CD4-positive, alpha-beta T cell treated with Interferon alpha-2 for 1 hour (primary cell): ENCODE results near the gene MOB1A.
A peak's percentile ranks its signal among the peaks of the same experiment; 100 is the strongest.
"Not testable (repeated sequence)": the region's sequence is repeated elsewhere in the genome, so short reads cannot be mapped to it uniquely, and the experiment has no call there.

Source experiments
- DNase-seq, 2 donors: peaks; one replicate each; pipeline ENCODE4 v3.0.0-alpha.2; 2020 to 2022

The MOB1A gene

DNA sequence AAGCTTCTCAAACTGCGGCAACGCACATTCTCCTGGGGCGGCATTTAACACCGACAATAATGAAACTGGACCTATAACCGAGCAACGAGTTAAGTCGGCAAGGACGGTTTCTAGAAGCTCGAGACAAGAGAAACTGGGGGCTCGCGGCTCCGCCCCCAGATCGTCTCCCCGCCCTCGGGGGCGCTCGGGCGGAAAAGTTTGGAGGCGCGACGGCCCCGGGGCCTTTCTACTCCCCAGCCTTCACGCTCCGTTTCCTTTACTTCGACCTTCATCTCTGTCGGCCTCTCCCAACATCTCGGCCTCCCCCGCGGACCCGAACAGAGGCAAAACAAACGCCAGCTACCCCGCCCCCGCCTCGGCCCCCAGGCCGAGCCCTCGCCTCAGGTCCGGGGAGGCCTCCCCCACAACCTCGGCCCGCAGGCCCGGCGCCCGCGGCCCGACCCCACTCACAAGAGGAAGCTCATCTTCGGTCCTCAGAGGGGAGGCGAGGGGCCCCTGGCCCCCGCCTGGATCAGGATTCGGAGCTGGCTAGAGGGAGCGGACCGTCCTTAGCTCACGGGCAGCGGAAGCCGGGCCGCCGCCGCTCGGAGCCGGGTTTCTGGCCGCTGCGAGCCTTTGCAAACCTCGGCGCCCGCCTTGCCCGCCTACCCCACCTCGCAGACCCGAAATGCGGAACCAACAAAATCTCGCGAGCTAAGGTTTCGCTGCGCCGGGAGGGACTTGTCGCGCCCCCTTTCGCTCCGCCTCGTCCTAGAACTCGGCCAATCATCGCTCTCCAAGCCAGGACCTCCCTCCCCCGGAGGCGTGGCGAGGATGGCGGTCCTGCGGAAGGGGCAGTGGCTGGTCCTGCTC is at the start of gene MOB1A:
Gene MOB1A (minus strand): TSS at position 669 of the 852 bp plus-strand sequence. CDS start 205 bp downstream, at position 464.
- DNase-seq, result peak; percentile 97 to 98

DNA sequence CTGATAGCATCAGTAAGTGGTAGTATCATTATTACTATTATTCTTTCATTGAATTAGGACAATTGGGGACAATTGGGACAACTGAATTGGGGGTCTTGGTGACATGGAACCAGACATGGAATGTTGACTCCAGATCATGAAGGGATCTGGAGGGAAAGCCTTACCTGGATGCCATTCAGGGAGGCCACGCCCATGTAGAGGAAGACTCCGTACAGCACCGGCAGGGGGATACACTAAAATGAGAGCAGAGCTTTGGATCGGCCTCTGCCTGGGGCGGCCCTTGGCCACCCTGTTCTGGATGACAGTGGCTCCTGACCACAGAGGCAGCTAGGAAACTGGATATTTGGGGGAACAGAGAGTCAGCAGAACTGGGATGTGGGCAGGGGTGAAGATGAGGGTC is 49.0 kb upstream of the MOB1A start:
- DNase-seq, result no peak

DNA sequence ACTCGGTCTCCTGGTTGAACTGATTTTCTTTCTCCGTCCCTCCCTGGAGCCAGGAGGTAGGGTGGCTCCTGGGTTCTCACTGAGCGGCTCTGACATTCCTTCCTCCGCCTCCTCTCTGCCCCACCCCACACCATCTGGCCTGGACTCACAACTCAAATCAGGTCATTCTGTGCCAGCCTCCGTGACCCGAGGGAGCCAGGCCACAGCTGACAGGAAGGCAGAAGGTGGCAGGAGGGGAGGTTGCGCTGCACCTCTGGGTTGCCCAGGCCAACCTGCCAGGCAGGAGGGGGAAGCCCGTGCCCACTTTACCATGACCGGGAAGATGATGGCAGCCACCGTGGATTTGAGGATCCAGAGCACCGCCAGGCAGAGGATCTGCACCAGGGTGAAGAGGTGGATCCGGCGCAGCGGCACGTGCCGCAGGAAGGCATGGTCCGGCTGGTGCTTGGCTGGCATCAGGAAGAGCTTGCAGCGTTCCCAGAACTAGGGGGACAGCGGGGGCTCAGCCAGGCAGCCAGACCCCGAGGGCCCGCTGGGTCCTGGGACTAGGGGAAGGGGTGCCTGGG is 48.1 kb upstream of the MOB1A start:
- no peak for DNase-seq

DNA sequence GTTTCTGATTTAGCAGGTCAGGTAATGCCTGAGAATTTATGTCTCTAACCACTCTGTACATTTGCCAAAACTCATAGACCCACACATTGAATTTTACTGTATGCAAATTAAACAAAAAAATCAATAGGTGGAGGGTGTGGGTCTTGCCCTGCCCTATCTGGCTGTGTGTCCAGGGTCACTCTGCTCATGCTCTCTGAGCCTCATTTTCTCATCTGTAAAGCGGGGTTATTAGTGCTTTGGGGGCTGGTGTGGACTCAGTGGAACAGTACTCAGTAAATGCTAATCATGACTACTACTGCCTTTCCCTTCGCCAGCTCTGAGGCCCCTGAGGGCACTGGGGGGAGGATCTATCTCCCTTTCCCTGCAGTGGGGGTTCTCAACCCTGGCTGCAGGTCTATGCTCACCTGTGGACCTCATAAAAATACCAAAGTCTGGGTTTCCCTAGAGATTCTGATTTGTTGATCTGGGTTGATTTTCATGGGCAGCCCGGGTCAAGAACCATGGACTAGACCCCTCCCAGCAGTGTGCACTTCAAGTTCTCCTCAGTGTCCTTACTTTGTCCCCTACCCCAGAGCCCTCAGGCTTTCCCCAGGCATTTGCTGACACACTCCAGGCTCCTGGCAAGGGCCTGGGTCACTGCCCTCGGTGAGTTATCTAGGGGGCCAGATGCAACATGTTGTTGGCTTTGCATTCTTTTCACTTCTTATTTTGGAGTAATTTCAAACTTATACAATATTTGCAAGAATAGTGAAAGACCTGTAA is 47.2 kb upstream of the MOB1A start:
- no peak for DNase-seq

DNA sequence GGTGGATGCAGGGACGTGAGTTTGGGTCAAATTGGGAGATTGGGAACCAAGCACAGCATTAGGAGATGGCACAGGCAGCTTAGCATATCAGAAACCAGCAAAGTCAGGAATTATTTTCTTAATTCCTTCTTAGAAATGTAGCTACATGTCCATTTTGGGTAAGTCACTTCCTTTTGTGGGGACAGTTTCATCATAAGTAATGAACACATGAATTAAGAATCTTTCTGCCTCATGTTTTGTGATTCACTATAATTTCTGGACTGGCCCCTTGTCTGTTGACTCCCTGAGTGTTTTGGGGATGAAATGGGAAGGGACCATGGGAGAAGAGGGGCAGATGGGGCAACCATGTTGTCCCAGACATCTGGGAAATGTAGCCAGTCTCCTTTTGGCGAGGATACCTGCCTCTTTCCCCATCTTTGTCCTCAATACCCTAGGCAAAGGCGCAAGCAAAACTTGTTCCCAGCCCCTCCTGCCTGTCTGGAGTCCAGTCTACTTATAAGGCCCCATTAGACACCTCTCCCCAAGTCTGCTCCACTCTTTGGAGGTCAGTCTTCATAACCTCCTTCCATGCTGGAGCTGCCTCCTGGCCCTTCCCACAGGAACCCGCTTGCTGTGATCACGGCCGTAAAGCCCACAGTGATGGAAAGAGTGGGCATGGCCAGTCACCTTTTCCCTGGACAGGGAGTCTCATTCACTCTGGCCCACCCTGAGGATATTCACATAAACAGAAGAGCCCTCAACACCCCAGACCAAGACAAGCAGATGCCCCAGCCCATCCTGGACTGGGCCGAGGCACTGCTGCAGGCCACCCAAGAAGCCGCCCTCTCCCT is 45.5 kb upstream of the MOB1A start:
- no peak for DNase-seq

DNA sequence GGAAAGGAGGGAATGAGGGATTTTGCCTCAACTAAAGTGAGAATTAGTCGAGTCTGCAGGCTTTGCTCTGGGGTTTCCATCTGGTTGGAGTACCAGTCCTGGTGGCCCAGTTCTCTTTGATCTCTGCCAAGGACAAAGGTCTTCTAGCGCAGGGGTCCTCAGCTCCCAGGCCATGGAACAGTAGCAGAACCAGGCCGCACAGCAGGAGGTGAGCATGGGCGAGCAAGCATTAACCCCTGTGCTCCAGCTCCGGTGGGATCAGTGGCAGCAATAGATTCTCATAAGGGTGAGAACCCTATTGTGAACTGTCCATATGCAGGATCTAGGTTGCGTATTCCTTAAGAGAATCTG is 43.6 kb upstream of the MOB1A start:
- DNase-seq, result no peak

DNA sequence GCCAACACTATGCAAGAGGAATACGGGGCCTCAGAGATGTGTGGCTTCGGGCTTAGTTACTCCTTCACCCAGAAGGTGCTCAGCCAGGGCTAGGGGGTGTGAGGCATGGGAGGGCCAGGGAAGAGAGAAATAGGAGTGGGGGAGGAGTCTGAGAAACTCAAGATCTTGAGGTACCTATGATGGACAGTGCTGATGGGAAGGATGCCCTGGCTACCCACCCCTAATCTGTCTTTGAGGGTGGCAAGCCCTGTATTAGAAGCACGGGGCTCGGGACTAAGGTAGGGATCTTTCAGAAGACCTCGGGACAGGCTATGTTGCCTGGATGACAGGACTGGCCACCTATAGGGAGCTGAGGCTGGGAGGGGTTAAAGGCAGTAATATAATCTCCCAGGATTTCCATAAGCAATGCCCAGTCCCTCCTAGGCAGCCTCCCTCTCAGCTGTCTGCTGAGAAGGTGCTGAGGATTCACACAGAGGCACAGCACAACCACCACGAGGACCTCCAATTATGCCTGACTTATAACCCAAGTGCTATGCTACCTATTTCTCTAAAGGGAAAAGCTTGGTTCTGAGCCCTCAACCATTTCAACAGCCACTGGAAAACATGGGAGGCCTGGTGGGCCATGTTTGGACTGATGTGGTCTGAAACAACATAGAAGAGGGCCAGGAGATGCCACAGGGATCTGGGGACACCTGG is 43.1 kb upstream of the MOB1A start:
- DNase-seq, result no peak

DNA sequence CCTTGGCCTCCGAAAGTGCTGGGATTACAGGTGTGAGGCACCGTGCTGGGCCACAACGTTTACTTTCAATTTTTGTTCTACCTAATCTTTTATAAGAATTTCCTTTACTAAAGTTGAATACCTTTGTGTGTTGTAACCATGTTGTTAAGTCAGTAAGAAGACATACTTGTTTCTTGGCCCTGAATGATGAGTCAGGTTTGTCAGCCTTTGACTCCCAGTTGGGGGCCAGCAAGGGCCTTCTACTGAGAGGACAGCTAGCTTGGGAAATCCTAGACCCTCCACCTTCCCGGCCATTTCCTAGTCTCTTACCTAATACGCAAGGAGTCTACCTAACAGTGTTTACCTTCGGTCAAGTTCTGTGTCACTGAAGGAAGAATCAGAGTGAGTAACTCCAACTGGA is 42.4 kb upstream of the MOB1A start:
- DNase-seq, result no peak

DNA sequence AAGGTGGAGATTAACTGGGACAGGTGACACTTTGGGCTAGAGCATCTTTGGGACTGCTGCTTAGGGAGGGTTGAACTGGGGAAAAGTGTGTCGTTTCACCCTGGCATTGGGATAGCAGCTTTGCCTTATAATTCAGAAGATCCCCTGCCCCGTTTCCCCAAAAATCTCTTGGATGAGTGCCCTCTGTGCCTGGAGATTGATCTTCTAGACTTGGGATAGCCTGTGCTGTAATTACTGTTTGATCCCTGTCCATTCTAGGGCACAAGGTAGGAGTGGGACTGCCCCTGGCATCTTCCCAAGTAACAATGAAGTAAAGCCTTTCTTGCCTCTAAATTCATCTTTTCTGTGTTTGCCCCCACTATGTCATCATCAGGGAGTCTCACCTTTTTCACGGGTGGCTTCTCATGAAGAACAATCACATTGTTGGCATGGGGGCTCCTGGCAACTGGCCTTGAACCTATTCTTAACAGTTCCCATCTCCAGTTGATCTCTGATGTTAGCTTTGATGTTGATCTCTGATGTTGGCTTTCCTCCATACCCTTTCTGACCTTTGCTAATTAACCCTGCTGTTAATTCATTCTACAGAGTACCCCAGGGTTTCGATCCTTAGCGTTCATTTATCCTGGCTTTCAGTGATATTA is 41.3 kb upstream of the MOB1A start:
- no peak for DNase-seq

DNA sequence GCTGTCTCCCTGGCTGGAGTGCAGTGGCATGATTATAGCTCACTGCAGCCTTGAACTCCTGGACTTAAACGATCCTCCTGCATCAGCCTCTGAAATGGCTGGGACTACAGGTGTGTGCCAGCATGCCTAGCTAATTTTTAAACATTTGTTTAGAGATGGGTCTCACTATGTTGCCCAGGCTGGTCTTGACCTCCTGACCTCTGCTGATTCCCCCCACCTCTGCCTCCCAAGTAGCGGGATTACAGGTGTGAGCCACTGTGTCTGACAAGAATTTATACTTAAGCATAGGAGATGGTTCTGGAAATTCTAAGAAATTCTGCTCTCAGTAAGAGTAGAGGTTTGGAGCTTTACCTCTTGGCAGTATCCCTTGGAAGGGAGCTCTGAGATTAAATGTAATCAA is 38.0 kb upstream of the MOB1A start:
- DNase-seq, result no peak

DNA sequence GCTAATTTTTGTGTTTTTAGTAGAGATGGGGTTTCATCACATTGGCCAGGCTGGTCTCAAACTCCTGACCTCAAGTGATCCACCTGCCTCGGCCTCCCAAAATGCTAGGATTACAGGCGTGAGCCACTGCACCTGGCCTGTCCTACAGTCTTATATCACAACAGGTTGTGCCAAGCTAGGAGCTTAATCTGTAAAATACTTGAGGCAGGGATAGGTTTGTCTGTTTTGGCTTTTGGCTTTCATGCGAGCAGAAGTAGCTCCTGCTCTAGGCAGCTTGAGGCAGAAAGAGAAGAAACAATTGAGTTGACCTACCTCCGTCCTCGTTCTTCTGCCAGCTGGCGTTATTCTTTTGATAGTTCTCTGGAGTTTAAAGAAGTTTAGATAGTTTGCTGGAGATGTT is 37.1 kb upstream of the MOB1A start:
- not testable (repeated sequence) for DNase-seq

DNA sequence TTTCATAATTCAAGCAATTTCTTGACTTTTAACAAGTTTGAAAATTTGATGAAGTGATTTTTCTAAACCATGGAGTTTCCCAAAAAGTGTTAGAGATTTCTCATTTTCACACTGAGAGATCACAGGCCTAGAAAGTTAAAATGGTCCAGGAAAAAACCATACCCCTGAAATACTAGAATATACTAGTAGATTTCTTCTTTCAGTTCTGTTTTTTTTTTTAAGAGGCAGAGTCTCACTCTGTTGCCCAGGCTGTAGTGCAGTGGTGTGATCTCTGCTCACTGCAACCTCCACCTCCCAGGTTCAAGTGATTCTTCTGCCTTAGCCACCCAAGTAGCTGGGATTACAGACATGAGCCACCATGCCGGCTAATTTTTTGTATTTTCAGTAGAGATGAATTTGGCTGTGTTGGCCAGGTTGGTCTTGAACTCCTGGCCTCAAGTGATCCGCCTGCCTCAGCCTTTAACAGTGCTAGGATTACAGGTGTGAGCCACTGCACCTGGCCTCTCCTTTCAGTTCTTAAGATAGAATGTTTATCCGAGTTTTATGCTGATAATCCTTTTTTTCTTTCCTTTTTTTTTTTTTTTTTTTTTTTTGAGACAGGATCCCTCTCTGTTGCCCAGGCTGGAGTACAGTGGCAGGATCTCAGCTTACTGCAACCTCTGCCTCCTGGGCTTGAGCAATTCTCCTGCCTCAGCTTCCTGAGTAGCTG is 34.2 kb upstream of the MOB1A start:
- DNase-seq, result no peak

DNA sequence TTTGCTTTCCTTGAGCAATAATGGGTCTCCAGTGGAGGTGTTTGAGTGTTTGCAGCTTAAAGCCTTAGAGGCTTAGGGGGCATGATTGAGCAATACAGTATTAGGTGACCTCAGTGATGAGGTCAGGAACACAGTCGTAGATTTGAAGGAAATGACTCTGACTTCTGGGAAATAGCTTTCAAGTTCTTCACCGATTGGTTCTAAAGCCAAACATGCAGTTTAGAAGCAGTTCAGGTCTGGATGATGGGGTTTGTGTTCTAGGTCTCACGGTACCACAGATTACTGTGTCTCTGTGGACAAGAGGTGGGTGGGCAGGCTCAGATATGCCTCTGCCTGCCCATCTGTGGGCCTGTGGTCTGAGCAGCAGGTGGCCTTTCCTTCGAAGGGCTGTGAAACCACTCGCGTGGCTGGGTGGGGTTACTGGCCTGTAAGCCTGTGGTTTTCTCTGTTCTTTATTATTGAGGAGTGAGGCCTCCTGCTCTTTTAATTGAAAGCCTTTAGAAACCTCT is 27.6 kb upstream of the MOB1A start:
- DNase-seq, result peak; percentile 69 to 89

DNA sequence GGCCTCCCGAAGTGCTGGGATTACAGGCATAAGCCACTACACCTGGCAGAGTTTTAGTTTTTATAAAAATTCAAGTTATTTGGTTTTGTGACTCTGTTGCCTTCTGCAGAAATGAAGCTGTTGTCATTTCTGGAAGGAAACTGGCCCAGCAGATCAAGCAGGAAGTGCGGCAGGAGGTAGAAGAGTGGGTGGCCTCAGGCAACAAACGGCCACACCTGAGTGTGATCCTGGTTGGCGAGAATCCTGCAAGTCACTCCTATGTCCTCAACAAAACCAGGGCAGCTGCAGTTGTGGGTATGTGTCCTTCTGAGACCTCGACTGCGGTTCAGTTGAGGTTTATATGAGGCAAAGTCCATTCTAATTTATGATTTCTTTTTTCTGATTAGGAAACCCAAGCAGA is 26.9 kb upstream of the MOB1A start:
- peak; percentile 8 to 52 for DNase-seq

DNA sequence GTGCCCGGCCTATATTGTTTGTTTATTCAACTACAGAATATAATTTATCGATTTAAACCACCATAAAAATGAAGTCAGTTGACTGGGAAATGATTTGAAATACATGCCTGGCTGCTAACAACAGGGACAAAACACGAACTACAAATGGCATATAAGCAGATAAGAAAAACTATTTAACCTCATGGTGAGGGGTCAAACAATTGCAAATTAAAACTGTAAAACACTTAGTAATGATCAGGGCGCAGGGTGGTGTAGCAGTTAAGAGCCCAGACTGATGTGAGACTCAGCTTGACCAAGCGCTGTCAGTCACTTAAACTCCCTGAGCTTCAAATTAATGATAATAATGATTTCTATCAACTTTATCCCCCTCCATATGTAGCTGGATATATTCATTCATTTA is 26.4 kb upstream of the MOB1A start:
- no peak for DNase-seq

DNA sequence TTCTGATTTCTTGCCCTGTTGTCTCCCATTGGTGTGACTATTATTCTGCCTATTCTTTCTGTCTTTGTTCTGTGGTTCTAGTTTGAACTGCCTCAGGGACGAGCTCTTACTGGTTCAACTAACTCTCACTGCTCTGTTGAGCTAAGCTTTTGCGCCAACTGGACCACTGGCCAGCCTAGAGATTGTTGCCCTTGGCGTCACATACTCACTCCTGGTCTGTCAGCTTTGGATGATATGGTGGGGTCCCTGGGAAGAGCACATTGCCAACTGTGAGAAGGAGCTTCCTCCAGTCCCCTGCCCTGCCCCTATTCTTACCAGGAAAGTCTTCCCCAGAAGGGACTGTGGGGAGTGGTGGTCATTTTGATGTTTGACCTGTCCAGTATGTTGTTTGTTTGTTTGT is 25.8 kb upstream of the MOB1A start:
- no peak for DNase-seq

DNA sequence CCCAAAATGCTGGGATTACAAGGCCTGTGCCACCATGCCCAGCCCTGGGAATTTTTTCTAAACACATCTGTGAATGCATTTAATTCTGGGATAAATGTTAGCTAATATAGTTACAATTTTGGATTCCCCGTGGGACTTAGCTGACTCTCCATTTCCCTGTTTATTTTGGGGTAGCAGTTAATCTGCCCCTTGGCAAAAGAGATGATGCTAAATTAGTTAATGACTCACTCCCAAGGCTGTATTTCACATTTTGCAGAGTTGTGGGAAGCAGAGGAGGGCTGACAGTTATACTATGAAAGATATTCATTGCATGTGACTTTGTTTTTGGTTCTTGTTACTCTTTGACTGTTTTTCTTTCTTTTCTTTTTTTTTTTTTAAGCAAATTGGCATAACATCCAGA is 22.9 kb upstream of the MOB1A start:
- no peak for DNase-seq

DNA sequence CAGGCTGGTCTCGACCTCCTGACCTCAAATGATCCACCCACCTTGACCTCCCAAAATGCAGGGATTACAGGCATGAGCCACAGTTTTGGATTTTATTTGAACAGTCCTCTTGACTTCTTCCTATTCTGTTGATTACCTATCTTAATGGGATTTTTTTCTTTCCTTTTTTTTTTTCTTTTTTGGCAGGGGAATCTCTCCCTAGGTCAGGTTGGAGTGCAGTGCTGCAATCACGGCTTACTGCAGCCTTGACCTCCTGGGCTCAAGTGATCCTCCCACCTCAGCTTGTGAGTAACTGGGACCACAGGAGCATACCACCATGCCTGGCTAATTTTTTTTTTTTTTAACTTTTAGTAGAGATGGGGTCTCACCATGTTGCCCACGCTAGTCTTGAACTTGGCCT is 22.5 kb upstream of the MOB1A start:
- no peak for DNase-seq

DNA sequence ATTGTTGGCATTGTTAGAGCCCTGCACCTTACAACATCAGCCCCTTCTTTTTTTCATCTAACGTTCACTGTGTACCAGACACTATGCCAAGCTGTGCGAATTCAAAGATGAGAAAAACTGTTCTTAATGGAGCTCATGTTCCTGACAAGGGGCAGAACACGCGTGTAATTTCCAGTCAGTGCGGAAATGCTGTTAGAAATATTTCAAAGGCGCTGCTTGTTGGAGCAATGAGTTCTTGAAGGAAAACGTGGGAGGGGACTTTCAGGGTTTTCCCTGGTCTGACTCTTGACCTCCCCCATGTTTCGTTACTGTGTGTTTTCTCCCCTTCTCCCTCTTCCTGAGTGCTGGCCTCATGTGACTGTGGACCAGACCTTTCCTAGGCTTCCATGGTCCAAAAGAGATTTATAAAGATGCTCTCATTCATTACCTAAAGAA is 21.2 kb upstream of the MOB1A start:
- peak in 1 of 2 donors; percentile 56 for DNase-seq

DNA sequence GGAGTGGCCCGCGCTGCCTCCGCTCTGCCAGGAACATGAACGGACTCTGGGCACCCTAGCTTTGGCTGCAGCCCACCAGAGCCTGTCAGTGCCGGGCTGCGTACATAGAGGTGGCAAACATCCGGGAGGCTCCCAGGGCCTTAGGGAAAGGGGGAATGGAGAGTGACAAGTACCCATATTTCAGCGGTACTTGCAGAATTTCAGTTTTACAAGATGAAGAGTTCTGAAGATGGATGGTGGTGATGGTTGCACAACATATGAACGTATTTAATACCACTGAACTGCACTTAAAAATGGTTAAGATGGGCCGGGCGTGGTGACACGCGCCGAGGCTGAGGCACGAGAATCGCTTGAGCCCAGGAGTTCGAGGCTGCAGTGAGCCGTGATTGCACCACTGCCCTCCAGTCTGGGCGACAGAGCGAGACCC is 20.6 kb upstream of the MOB1A start:
- peak in 1 of 2 donors; percentile 22 for DNase-seq
